HG02840 (cell line): ENCODE measurements around the gene MAZ.
"Not testable (repeated sequence)": the region's sequence is repeated elsewhere in the genome, so short reads cannot be mapped to it uniquely, and the experiment has no call there.

ENCODE experiments used
- ATAC-seq: cut with Tn5 transposase; IDR thresholded peaks from one replicate; pipeline ENCODE4 v1.9.1; 2021; ENCODE audit warnings: mild to moderate bottlenecking, moderate library complexity, moderate number of reproducible peaks; ENCODE audit not compliant: unreplicated experiment, low FRiP score

MAZ gene

DNA sequence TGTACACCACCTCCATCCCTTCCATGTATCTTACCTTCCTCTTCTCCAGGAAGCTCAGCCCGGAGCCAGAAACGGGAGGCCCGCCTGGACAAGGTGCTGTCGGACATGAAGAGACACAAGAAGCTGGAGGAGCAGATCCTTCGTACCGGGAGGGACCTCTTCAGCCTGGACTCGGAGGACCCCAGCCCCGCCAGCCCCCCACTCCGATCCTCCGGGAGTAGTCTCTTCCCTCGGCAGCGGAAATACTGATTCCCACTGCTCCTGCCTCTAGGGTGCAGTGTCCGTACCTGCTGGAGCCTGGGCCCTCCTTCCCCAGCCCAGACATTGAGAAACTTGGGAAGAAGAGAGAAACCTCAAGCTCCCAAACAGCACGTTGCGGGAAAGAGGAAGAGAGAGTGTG lies 13.2 kb downstream of the MAZ start:
- ATAC-seq, result no peak

DNA sequence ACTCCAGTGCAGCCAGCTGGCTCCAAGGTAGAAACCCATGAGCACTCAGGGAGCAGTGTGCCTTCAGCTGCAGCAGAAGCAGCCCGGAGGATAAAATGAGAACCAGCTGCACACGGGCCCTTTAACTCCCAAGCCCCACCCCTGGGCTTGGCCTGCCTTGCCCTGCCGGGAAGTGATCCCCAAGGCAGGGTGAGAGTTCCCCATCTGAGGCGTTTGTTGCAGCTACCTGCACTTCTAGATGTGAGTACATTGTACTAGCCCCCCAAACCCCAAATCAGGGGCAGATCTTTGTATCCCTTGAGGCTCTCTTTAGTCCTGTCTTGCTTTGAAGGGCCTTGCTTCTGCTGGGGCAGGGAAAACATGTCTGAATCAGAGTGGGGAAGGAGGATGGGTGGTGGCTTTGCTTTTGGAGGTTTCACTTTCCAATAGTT lies 14.0 kb downstream of the MAZ start, which contains the start of gene MVP:
TSS of gene MVP (plus strand) at position 192 of the 431 bp plus-strand sequence. CDS start 10,088 bp downstream, outside the sequence.
- ATAC-seq, result no peak

DNA sequence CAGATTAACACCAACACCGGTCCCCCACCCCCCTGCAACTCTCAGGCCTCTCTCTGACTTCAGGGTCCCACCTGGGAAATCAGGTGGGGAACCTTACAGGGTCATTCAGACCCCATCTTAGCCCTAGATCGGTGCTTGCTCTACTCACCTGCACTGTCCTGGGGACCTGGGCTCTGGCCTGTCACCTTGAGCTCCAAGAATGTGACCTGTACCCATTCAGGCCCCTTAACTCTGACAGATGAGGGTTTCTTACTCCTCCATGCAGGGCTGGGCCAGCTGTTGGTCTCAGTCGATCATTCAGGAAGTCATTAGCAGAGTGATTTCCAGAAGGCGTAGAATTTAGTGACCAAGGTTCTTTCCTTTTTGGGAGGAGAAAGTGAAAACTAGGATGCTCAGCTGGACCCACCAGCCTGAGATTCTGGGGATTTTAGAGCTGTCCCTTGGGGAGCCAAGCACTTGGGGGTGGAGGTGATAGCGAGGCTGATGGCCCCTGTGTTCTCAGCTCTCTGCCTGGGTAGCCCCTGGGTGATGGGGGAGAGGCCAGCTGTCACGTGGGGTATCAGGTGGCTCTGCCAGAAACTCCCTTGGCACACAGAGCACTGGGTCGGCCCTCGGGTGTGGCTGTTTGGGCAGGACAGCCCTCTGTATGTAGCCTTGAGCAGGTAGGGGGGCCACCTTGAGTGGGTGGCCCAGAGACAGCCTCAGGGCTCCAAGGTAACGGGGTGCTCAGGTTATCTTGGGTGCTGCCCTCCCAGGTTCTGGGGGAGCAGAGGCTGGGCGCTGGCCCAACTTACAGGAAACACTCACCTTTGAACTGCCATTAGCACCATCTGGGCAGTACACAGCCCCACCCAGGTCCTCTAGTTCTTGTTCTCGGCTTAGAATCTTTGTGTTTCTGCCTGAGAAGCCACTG lies 14.7 kb downstream of the MAZ start:
- no peak for ATAC-seq

DNA sequence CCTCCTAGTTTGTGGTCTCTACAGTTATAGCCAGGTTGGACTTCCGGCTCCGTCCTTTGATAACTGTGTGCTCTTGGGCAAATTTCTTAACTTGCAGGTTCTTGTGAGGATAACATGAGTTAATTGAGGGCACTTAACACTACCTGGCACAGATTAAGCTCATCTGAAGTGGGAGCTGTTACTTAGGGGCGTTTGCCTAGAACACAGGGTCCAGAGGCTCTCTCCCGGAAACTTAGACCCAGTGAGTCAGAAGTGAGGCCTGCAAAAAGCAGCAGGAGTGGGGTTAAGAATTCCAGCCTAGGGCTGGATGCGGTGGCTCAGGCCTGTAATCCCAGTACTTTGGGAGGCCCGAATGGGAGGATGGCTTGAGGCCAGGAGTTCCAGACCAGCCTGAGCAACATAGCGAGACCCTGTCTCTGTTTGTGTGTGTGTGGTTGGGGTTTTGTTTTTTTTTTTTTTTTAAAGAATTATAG lies 15.3 kb downstream of the MAZ start:
- ATAC-seq, result no peak

DNA sequence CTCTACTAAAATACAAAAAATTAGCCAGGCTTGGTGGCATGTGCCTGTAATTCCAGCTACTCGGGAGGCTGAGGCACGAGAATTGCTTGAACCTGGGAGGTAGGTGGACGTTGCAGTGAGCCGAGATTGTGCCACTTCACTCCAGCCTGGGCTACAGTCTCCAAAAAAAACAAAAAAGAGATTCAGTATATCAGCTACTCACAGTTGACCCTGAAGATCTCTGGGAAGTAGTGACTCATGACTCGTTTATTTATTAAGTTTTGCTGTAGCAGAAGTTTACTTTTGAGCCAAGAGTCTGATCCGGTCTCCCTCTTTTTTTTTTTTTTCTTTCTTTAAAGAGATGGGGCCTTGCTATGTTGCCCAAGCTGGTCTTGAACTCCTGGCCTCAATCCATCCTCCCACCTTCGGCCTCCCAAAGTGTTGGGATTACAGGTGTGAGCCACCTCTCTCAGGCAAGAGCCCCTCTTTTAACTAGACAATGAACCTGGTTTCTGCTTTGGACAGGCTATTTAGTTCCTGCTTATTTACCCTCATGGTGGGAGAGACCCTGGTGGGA lies 18.3 kb downstream of the MAZ start:
- ATAC-seq, result no peak

DNA sequence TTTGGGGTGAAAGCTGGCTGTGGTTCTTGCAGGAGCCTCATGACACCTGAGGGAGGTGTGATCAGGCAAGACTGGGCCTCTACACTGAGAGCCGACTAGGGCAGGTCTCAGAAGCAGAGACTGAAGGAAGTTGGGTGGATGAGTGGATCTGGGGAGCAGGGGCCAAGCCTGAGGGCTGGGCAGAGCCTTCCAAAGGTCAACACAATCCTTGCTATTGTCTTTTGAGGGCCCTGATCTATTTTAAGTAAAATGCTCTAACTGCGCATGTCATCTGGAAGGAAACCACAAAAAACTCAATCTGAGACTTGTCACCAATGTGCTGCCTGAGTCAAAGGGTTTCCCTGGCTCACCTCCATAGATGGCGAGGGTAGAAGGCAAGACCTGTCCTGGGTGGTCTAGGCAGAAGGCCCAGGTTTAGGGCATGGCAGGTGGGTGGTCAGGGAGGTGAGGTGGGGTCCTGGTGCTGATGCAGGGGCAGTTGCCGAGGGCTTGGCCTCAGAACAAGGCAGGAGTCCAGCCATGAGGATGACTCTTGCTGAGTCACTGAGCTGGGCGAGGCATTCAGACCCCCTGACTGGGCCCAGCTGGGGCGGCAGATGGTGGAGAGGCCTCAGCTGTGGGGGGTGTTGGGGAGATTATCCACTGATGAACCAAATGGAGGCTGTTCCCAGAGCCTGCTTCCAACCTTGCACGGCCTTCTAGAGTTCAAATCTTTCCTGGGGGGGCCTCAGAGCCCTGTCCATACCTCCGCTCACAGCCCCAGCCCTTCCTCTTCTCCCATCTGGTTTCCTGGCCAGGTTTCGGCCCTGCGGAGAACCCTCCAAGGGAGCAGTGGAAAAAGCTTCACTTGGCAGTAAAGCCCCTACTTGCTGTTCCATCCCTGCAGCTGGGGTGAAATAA lies 19.1 kb downstream of the MAZ start:
- ATAC-seq, result no peak

DNA sequence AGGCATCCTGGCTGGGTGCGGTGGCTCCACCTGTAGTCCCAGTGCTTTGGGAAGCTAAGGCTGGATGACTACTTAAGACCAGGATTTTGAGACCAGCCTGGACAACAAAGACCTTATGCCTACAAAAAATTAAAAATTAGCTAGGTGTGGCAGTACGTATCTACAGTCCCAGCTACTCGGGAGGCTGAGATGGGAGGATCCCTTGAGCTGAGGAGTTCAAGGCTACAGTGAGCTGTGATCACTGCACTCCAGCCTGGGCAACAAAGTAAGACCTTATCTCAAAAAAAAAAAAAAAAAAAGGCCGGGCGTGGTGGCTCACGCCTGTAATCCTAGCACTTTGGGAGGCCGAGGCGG lies 20.0 kb downstream of the MAZ start:
- ATAC-seq, result no peak

DNA sequence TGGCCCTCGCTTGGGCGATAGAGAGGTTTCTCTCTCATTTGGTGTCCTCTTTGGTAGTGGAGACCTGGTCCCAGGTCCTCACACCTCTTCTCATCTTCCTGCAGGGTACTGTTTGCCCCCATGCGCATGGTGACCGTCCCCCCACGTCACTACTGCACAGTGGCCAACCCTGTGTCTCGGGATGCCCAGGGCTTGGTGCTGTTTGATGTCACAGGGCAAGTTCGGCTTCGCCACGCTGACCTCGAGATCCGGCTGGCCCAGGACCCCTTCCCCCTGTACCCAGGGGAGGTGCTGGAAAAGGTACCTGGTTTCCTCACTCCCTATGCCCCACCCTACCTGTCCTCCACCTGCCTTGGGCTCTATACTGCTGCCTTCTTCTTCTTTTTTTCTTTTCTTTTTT lies 24.4 kb downstream of the MAZ start:
- ATAC-seq, result no peak

DNA sequence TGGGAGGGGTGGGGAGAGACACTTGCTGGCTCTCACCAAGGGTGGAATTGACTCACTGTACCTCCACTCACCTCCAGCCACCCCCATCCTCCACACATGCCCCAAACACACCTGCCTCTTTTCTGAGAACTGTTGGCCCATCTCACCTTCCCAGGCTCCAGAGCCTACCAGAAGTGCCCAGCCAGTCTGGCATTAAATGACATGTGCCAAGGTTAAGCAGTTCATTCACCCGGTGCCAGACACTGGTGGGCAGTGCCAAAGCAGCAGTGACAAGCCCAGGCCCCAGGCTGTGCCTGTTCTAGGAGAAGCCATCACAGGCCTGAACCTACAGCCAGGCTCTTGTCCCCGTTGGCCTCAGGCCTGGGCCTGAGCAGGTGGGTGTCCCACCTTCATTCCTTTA lies 25.2 kb downstream of the MAZ start:
- ATAC-seq, result no peak

DNA sequence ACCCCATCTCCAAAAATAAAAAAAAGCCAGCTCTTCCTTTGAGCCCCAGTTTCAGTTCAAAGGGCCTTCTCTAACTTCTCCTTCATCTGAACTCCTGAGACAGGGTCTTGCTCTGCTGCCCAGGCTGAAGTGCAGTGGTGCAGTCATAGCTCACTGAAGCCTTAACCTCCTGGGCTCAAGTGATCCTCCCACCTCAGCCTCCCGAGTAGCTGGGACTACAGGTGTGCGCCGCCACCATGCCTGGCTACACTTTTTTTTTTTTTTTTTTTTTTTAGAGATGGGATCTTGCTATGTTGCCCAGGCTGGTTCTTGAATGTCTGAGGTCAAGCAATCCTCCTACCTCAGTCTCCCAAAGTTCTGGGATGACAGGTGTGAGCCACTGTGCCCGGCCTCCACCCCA lies 26.9 kb downstream of the MAZ start:
- not testable (repeated sequence) for ATAC-seq

DNA sequence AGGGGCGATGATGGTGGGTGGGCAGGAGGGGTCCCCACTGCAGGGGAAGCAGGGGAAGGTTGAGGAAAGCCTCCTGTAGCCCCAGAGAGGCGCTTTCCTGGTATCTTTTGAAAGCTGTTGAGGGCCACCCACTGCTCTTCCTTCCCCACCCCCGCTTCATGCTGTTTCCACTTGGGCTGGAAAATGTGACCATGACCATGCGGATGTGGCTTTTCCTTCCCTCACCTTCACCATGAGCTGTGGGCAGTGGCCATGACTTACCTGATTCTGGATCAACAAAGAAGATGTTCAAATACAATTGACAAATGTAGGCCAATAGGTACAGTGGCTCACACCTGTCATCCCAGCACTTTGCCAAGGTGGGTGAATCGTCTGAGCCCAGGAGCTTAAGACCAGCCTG lies 27.8 kb downstream of the MAZ start:
- ATAC-seq, result no peak

DNA sequence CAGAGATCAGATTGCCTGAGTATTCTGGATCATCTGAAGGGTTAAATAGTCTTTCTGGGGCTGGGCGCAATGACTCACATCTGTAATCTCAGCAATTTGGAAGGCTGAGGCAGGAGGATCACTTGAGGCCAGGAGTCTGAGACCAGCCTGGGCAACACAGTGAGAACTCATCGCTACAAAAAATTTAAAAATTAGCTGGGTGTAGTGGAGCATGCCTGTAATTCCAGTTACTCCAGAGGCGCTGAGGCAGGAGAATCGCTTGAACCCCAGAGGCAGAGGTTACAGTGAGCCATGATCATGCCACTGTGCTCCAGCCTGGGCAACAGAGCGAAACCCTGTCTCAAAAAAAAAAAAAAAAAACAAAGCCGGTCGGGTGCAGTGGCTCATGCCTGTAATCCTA lies 29.6 kb downstream of the MAZ start:
- no peak for ATAC-seq

DNA sequence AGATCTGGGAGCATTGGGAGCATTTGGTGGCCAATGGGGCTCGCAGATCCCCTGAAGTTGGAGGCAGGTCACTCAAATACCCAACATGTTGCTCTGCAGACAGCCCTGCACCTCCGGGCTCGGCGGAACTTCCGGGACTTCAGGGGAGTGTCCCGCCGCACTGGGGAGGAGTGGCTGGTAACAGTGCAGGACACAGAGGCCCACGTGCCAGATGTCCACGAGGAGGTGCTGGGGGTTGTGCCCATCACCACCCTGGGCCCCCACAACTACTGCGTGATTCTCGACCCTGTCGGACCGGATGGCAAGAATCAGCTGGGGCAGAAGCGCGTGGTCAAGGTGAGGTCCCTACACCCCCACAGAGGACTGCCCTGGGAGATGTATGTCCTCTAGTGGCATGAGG lies 30.3 kb downstream of the MAZ start:
- no peak for ATAC-seq

DNA sequence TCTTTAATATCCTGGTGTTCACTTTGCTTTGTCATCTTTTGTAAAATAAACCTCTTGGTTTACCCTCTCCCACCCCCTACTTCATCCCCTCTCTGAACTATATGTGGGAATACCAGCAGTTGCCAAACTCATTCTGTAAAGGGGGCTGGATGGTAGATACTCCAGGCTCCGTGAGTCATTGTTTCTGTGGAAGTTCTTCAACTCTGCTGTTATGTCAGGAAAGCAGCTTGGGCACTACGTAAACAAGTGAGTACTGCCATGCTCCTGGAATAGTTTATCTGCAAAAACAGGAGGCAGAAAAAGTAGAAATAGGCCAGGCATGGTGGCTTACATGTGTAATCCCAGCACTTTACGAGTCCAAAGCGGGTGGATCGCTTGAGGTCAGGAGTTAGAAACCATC lies 31.5 kb downstream of the MAZ start:
- no peak for ATAC-seq

DNA sequence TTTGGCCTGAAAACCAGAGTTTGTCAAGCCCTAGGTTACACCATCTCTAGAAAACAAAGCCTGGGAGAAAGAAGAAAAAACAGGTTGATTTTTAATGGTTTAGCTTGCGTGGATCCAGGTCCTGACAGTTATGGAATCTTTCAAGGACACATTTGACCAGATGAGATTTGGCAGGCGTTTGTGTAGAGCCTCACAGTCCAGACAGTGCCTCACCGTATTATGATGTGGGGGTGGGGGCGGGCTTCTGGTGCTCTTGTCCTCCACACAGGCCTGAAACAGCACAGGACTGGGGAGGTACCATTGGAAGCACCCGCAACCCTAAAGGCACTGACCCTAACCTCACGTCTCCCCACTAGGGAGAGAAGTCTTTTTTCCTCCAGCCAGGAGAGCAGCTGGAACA lies 33.5 kb downstream of the MAZ start:
- no peak for ATAC-seq

DNA sequence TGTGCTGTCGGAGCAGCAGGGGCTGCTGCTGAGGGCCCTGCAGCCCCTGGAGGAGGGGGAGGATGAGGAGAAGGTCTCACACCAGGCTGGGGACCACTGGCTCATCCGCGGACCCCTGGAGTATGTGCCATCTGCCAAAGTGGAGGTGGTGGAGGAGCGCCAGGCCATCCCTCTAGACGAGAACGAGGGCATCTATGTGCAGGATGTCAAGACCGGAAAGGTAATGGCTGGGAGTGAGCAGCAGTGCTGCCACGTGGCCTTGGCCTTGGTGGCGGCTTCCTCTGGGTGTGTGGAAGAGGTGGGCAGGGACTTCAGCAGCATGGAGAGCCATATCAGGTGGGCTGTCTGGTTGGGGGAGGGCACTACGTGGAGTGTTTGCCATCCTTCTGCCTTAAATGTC lies 33.9 kb downstream of the MAZ start:
- ATAC-seq, result no peak

DNA sequence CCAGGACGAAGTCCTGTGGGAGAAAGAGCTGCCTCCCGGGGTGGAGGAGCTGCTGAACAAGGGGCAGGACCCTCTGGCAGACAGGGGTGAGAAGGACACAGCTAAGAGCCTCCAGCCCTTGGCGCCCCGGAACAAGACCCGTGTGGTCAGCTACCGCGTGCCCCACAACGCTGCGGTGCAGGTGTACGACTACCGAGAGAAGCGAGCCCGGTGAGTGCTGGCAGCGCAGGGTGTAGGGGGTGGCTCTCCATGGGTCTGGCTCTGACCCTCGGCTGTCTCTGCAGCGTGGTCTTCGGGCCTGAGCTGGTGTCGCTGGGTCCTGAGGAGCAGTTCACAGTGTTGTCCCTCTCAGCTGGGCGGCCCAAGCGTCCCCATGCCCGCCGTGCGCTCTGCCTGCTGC lies 35.3 kb downstream of the MAZ start:
- ATAC-seq, result no peak

DNA sequence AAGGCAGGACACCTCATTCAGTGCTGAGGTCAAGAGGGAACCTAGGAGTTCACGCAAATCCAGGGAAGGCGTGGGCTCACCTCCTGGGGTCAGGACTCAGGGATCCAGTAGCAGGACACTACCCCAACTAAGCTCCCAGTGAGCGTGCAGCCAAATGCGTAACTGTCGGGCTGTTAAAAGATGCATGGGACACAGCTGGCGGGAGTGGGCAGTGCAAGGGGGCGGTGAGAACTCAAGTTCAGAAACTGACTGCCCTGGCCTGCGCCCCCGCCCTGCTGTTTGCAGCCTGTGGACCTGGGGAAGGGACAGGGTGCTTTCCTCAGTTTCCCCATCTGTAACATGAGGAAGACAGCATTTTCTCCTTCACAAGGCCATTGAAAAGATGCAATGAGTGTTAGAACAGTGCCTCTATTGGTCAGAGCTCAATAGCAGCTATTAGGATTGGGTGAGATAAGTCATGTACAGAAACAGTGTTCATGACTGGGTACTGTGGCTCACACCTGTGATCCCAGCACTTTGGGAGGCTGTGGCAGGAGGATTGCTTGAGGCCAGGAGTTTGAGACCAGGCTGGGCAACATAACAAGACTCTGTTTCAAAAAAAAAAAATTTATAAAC lies 36.5 kb downstream of the MAZ start:
- no peak for ATAC-seq

DNA sequence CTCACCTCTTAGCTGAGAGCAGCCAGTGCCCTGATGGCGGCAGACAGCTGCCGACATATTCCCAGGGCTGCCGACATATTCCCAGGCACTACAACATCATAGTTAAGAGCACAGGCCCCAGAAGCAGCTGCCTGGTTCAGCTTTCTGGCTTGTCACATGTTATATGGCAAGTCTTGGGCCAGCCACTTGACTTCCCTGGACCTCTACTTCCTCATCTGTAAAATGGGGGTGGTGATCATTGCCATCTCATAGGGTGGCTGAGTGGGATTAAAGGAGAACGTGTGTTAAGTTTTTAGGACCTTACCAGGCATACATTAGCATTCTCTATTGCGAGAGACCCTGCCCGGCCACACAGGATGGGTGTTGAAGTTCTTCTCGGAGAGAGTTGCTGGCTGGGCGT lies 37.6 kb downstream of the MAZ start:
- no peak for ATAC-seq

DNA sequence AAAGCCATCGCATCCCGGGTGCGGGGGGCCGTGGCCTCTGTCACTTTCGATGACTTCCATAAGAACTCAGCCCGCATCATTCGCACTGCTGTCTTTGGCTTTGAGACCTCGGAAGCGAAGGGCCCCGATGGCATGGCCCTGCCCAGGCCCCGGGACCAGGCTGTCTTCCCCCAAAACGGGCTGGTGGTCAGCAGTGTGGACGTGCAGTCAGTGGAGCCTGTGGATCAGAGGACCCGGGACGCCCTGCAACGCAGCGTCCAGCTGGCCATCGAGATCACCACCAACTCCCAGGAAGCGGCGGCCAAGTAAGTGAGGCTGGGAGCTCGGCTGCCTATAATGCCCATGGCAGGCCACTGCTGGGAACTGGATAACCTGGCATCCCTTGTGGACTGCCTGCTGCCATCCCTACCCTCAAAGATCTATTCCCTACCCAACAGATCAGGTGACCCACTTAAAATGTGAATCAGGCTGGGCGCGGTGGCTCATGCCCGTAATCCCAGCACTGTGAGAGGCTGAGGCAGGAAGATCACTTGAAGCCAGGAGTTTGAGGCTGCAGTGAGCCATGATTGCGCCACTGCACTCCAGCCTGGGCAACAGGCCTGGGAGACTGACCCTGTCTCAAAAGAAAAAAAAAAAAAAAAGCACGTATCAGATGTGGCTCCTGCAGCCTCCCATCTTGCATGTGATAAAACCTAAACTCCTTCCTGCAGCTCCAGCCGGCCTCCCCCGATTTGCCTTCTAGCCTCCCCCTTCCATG lies 38.4 kb downstream of the MAZ start:
- ATAC-seq, result no peak
